ENCODE results near the gene APOOL.

The APOOL gene

DNA sequence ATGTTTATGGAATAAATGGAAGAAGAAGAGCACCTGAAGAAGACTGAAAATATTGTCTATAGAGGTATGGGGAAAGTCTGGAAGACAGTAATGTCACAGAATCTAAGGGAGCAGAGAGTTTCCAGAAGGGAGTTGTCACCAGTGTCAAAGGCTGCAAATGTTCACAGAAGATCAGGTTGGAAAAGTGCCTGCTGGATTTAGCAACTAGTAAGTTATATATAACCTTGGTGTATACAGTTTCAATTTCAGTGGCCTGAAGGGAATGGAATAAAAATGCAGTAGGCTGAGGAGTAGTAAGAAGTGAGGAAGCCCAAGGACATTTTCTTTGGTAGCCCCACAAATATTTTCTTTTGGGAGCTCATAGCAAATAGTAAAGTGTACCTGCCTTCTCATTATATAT lies 132.7 kb downstream of the APOOL start:
- H3K9me3 ChIP-seq (ENCODE audit: insufficient read depth, low read length), result no peaks in the 10 kb centered on the region
- H2AFZ ChIP-seq (ENCODE audit: low read depth, low read length), result no peak overlapping the region
- no peaks in the 10 kb centered on the region for H3K27me3 ChIP-seq (ENCODE audit: low read depth, low read length)
- H3K4me3 ChIP-seq (ENCODE audit: low read length), result no peak overlapping the region
- H3K4me2 ChIP-seq (ENCODE audit: low read length), result no peak overlapping the region
- no peaks in the 10 kb centered on the region for H3K79me2 ChIP-seq (ENCODE audit: low read length)
- H3K36me3 ChIP-seq (replicated peaks; ENCODE audit: low read depth, low read length), result no peaks in the 10 kb centered on the region
- peaks cover 25% of the 10 kb centered on the region for H3K4me1 ChIP-seq (ENCODE audit: low read length)
- TF ChIP-seq EZH2phosphoT487 (IDR thresholded peaks at IDR 0.05; ENCODE audit: low read depth), result no peak
- TF ChIP-seq, protein P1, sequence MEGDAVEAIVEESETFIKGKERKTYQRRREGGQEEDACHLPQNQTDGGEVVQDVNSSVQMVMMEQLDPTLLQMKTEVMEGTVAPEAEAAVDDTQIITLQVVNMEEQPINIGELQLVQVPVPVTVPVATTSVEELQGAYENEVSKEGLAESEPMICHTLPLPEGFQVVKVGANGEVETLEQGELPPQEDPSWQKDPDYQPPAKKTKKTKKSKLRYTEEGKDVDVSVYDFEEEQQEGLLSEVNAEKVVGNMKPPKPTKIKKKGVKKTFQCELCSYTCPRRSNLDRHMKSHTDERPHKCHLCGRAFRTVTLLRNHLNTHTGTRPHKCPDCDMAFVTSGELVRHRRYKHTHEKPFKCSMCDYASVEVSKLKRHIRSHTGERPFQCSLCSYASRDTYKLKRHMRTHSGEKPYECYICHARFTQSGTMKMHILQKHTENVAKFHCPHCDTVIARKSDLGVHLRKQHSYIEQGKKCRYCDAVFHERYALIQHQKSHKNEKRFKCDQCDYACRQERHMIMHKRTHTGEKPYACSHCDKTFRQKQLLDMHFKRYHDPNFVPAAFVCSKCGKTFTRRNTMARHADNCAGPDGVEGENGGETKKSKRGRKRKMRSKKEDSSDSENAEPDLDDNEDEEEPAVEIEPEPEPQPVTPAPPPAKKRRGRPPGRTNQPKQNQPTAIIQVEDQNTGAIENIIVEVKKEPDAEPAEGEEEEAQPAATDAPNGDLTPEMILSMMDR (IDR thresholded peaks at IDR 0.05; ENCODE audit: low read depth, low read length), result no peak
- H3K9ac ChIP-seq (ENCODE audit: low read length), result no peak overlapping the region
- H3K27ac ChIP-seq (ENCODE audit: low read length), result no peak overlapping the region
- no peaks in the 10 kb centered on the region for H4K20me1 ChIP-seq (ENCODE audit: insufficient read depth, low read length)

DNA sequence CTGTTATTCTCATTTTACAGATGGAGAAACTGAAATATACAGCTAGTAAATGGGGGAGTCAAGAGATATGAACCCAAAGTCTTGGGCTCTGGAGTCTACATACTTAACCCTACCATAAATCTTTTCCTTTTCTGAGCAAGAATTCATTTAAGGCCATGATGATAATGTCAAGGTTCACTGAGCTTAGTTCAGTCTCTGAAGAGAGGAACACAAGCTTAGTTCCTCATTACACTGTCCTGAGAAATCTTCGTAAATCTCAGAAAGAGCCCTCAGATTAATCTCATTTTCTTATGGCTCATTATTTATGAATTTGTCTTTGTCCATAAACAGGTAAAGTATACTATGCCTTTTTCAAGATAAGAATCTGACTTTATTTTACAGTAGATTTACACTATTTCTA lies 135.7 kb downstream of the APOOL start:
- H3K4me2 ChIP-seq (ENCODE audit: low read length), result peak overlapping the region; percentile 35

DNA sequence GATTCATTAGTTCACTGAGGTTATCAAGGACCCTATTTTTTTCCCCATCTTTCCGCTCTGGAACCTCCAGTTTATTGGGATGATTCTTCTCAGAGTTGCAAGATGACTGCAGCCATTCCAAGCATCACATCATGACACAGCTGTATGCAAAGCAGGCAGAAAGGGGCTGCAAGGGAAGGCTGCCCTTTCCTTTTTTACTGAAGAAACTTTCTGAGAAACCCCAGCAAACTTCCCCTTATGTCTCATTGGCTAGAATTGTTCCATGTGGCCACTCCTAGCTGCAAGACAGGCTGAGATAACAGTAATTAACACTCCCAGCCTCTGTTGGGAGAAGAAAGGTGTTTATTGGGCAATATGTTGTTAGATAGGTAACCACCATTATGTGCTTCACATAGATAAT lies 137.3 kb downstream of the APOOL start:
- no peak overlapping the region for H3K9ac ChIP-seq (ENCODE audit: low read length)
- peak overlapping the region; percentile 46; the same call in 1 of the 2 replicates for H2AFZ ChIP-seq (ENCODE audit: low read depth, low read length)
- H3K4me1 ChIP-seq (ENCODE audit: low read length), result peaks cover 26% of the 10 kb centered on the region
- TF ChIP-seq EZH2phosphoT487 (IDR thresholded peaks at IDR 0.05; ENCODE audit: low read depth), result no peak
- TF ChIP-seq, protein P1 (IDR thresholded peaks at IDR 0.05; ENCODE audit: low read depth, low read length), result no peak
- no peaks in the 10 kb centered on the region for H3K79me2 ChIP-seq (ENCODE audit: low read length)
- H3K4me2 ChIP-seq (ENCODE audit: low read length), result peak overlapping the region; percentile 38
- no peaks in the 10 kb centered on the region for H3K36me3 ChIP-seq (replicated peaks; ENCODE audit: low read depth, low read length)
- no peaks in the 10 kb centered on the region for H4K20me1 ChIP-seq (ENCODE audit: insufficient read depth, low read length)
- no peak overlapping the region for H3K4me3 ChIP-seq (ENCODE audit: low read length)
- H3K27ac ChIP-seq (ENCODE audit: low read length), result peak overlapping the region; percentile 43; the same call in 1 of the 2 replicates
- H3K27me3 ChIP-seq (ENCODE audit: low read depth, low read length), result no peaks in the 10 kb centered on the region
- no peaks in the 10 kb centered on the region for H3K9me3 ChIP-seq (ENCODE audit: insufficient read depth, low read length)

More for the DNA sequence above, 135.7 kb downstream of the APOOL start:
- Histone ChIP-seq H3K79me2 (ENCODE audit: low read length) (no peaks in the 10 kb centered on the region), H3K9me3 (ENCODE audit: insufficient read depth, low read length) (no peaks in the 10 kb centered on the region), H3K36me3 (replicated peaks; ENCODE audit: low read depth, low read length) (no peaks in the 10 kb centered on the region), H3K4me1 (ENCODE audit: low read length) (peaks cover 26% of the 10 kb centered on the region), H3K9ac (ENCODE audit: low read length) (no peak overlapping the region), H3K27me3 (ENCODE audit: low read depth, low read length) (no peaks in the 10 kb centered on the region), H4K20me1 (ENCODE audit: insufficient read depth, low read length) (no peaks in the 10 kb centered on the region), H2AFZ (ENCODE audit: low read depth, low read length) (peak overlapping the region; percentile 10; the same call in 1 of the 2 replicates), H3K4me3 (ENCODE audit: low read length) (no peak overlapping the region), H3K27ac (ENCODE audit: low read length) (no peak overlapping the region)
- TF ChIP-seq EZH2phosphoT487 (IDR thresholded peaks at IDR 0.05; ENCODE audit: low read depth), result no peak
- TF ChIP-seq, protein P1 (IDR thresholded peaks at IDR 0.05; ENCODE audit: low read depth, low read length), result no peak
